SK-N-SH (cell line): ENCODE results near the gene GALNT12. TPM values are rescaled to one million over a fixed set of nuclear protein-coding genes. Genes with fewer than 3 reads are reported as not detected.

Experiments
- CTCF ChIA-PET: fragments of 300-600, 350-600 bp; formaldehyde crosslinking; extraction: SDS; loops from one replicate; lab custom pipeline; 2021; lab: Yijun Ruan, JAX
- POLR2A ChIA-PET: fragments of 350-600 bp; sonication (Branson Sonifier 250); formaldehyde crosslinking; extraction: SDS; loops from one replicate; lab custom pipeline; 2020; ENCODE audit warnings: antibody characterized with exemption, inconsistent platforms; lab: Yijun Ruan, JAX
- DNase-seq: peaks from one replicate; pipeline ENCODE4 v3.0.0; 2012
- H2AFZ ChIP-seq: fragments of 200-600 bp; sonication (generic); 2 replicates; pipeline ENCODE4 v1.8.1; 2016; ENCODE audit warnings: antibody characterized with exemption, mild to moderate bottlenecking, low read depth
- H3F3A ChIP-seq: fragments of 200-600 bp; sonication (generic); replicated peaks from 2 replicates; pipeline ENCODE3; 2016; ENCODE audit warnings: antibody characterized with exemption, mild to moderate bottlenecking; ENCODE audit not compliant: insufficient read depth
- H3K27ac ChIP-seq, 2 experiments: fragments of 200-500 bp in 1 of 2; fragments of 200-600 bp in 1 of 2; sonication (Bioruptor generic) in 1 of 2; sonication (generic), shearing (Covaris generic) in 1 of 2; 2 replicates each; pipeline versions ENCODE4 v1.5.1 to v1.6.1; 2014 to 2016; ENCODE audit warnings: low read depth in 2 of 2, inconsistent platforms in 1 of 2, low read length in 1 of 2, mild to moderate bottlenecking in 1 of 2, mixed read lengths in 1 of 2
- H3K27me3 ChIP-seq: fragments of 200-600 bp; sonication (generic), shearing (Covaris generic); 2 replicates; pipeline ENCODE4 v1.6.1; 2016; ENCODE audit warnings: mixed run types; ENCODE audit not compliant: insufficient read depth
- H3K36me3 ChIP-seq, 2 experiments: fragments of 200-500 bp in 1 of 2; fragments of 200-600 bp in 1 of 2; sonication (Bioruptor generic) in 1 of 2; sonication (generic) in 1 of 2; replicated peaks in 1 of 2; 2 replicates each; pipeline versions ENCODE3 to v1.5.1; 2014 to 2016; ENCODE audit warnings: low read length in 1 of 2, mild to moderate bottlenecking in 1 of 2; ENCODE audit not compliant: insufficient read depth in 2 of 2, control insufficient read depth in 1 of 2
- H3K4me1 ChIP-seq, 2 experiments: fragments of 200-500 bp in 1 of 2; fragments of 200-600 bp in 1 of 2; sonication (Bioruptor generic) in 1 of 2; sonication (generic), shearing (Covaris generic) in 1 of 2; 2 replicates each; pipeline versions ENCODE4 v1.5.1 to v1.6.1; 2014 to 2016; ENCODE audit warnings: low read depth in 1 of 2, low read length in 1 of 2, mixed run types in 1 of 2; ENCODE audit not compliant: insufficient read depth in 2 of 2, control insufficient read depth in 1 of 2
- H3K4me2 ChIP-seq: fragments of 200-600 bp; sonication (generic), shearing (Covaris generic); 2 replicates; pipeline ENCODE4 v1.6.1; 2017; ENCODE audit warnings: mixed run types
- H3K4me3 ChIP-seq, 2 experiments: fragments of 200-500 bp in 1 of 2; fragments of 200-600 bp in 1 of 2; sonication (Bioruptor generic) in 1 of 2; sonication (generic), shearing (Covaris generic) in 1 of 2; 2 replicates each; pipeline versions ENCODE4 v1.5.1 to v1.8.1; 2014 to 2016; ENCODE audit warnings: low read depth in 2 of 2, inconsistent platforms in 1 of 2, low read length in 1 of 2, mild to moderate bottlenecking in 1 of 2, mixed read lengths in 1 of 2, moderate library complexity in 1 of 2
- H3K79me2 ChIP-seq: fragments of 200-600 bp; sonication (generic); 2 replicates; pipeline ENCODE4 v1.8.1; 2017; ENCODE audit warnings: mild to moderate bottlenecking; ENCODE audit not compliant: insufficient read depth
- H3K9ac ChIP-seq: fragments of 200-600 bp; sonication (generic); 2 replicates; pipeline ENCODE4 v1.6.1; 2017; ENCODE audit warnings: mixed run types
- H3K9me2 ChIP-seq: fragments of 200-600 bp; sonication (generic); 2 replicates; pipeline ENCODE4 v1.6.1; 2017; ENCODE audit warnings: mixed run types
- H3K9me3 ChIP-seq: fragments of 200-600 bp; sonication (generic); 2 replicates; pipeline ENCODE4 v1.6.1; 2017; ENCODE audit warnings: mixed run types, mild to moderate bottlenecking, moderate library complexity
- H4K20me1 ChIP-seq: fragments of 200-600 bp; sonication (generic); 2 replicates; pipeline ENCODE4 v1.6.1; 2017; ENCODE audit warnings: mild to moderate bottlenecking, mixed run types; ENCODE audit not compliant: insufficient read depth
- ELF1 ChIP-seq: IDR thresholded peaks from 2 replicates; pipeline ENCODE4 v1.4.0; 2012
- EP300 ChIP-seq, 2 experiments: IDR thresholded peaks; 2 replicates each; pipeline versions ENCODE4 v1.4.0 to v1.6.1; 2012; ENCODE audit warnings: borderline replicate concordance in 1 of 2, low read depth in 1 of 2, low read length in 1 of 2
- FOSL2 ChIP-seq: IDR thresholded peaks from 2 replicates; pipeline ENCODE4 v1.4.0; 2012; ENCODE audit warnings: low read depth, mild to moderate bottlenecking, moderate library complexity, borderline replicate concordance
- FOXJ3 ChIP-seq: sonication (generic); formaldehyde crosslinking; IDR thresholded peaks from 2 replicates; pipeline ENCODE4 v1.5.1; 2020; ENCODE audit warnings: mild to moderate bottlenecking, missing genetic modification reagents
- FOXM1 ChIP-seq: IDR thresholded peaks from 2 replicates; pipeline ENCODE4 v1.4.0; 2012; ENCODE audit warnings: low read depth, mild to moderate bottlenecking
- GABPA ChIP-seq: IDR thresholded peaks from 2 replicates; pipeline ENCODE4 v1.4.0; 2012; ENCODE audit warnings: low read depth, mild to moderate bottlenecking
- GATA2 ChIP-seq: sonication (generic); formaldehyde crosslinking; IDR thresholded peaks from 2 replicates; pipeline ENCODE4 v1.5.0; 2020; ENCODE audit warnings: mild to moderate bottlenecking, missing genetic modification reagents
- IRF3 ChIP-seq: fragments of 150-350 bp; IDR thresholded peaks from 2 replicates; pipeline ENCODE4 v1.6.1; 2016; ENCODE audit warnings: mild to moderate bottlenecking, low read depth, low read length
- JUND ChIP-seq: IDR thresholded peaks from 2 replicates; pipeline ENCODE4 v1.4.0; 2012
- MEF2A ChIP-seq: IDR thresholded peaks from 2 replicates; pipeline ENCODE4 v1.4.0; 2012; ENCODE audit warnings: low read depth, borderline replicate concordance
- MXI1 ChIP-seq: IDR thresholded peaks from 2 replicates; pipeline ENCODE4 v1.6.1; 2012; ENCODE audit warnings: mild to moderate bottlenecking, low read depth, low read length, improper control_type of control experiment
- NFIC ChIP-seq: IDR thresholded peaks from 2 replicates; pipeline ENCODE4 v1.4.0; 2012; ENCODE audit warnings: borderline replicate concordance
- NRF1 ChIP-seq: IDR thresholded peaks from 2 replicates; pipeline ENCODE4 v1.6.1; 2012; ENCODE audit warnings: low read depth, mild to moderate bottlenecking, low read length
- PBX3 ChIP-seq: IDR thresholded peaks from 2 replicates; pipeline ENCODE4; 2012
- POLR2AphosphoS5 ChIP-seq: IDR thresholded peaks from 2 replicates; pipeline ENCODE4 v1.6.1; 2012; ENCODE audit warnings: low read depth, low read length
- RAD21 ChIP-seq: IDR thresholded peaks from 2 replicates; pipeline ENCODE4 v1.6.1; 2012; ENCODE audit warnings: mild to moderate bottlenecking, low read length
- RCOR1 ChIP-seq: fragments of 150-350 bp; IDR thresholded peaks from 2 replicates; pipeline ENCODE4 v1.6.1; 2017; ENCODE audit warnings: antibody characterized with exemption, low read length
- RFX5 ChIP-seq: IDR thresholded peaks from 2 replicates; pipeline ENCODE4 v1.6.1; 2012; ENCODE audit warnings: mild to moderate bottlenecking, improper control_type of control experiment, low read length
- RXRA ChIP-seq: IDR thresholded peaks from 2 replicates; pipeline ENCODE4 v1.4.0; 2012; ENCODE audit warnings: low read depth, mild to moderate bottlenecking, borderline replicate concordance
- SIN3A ChIP-seq: IDR thresholded peaks from 2 replicates; pipeline ENCODE4 v1.6.1; 2012; ENCODE audit warnings: low read depth, mild to moderate bottlenecking, low read length, moderate library complexity, borderline replicate concordance
- SMC3 ChIP-seq: IDR thresholded peaks from 2 replicates; pipeline ENCODE4 v1.6.1; 2012; ENCODE audit warnings: low read depth, low read length, improper control_type of control experiment
- TAF1 ChIP-seq: IDR thresholded peaks from 2 replicates; pipeline ENCODE4 v1.6.1; 2012; ENCODE audit warnings: low read depth, mild to moderate bottlenecking, low read length, moderate library complexity, borderline replicate concordance
- TCF12 ChIP-seq: IDR thresholded peaks from 2 replicates; pipeline ENCODE4 v1.4.0; 2012
- TEAD4 ChIP-seq: IDR thresholded peaks from 2 replicates; pipeline ENCODE4 v1.4.0; 2012; ENCODE audit warnings: mild to moderate bottlenecking, borderline replicate concordance; ENCODE audit not compliant: insufficient read depth
- YY1 ChIP-seq: IDR thresholded peaks from 2 replicates; pipeline ENCODE4 v1.4.0; 2012; ENCODE audit warnings: low read depth, mild to moderate bottlenecking
- ZBTB33 ChIP-seq: IDR thresholded peaks from 2 replicates; pipeline ENCODE4 v1.4.0; 2012; ENCODE audit warnings: low read depth, borderline replicate concordance
- WGBS: methylation state at CpG from one replicate; pipeline ENCODE4 v1.1.6; 2017; ENCODE audit warnings: low lambda C conversion rate; 5-methylcytosine and 5-hydroxymethylcytosine counted together
- polyA plus RNA-seq, 3 experiments: library from polyadenylated mRNA; depleted of rRNA; stranded (reverse); fragments of >200 nt; gene quantifications; 2 replicates each; pipeline ENCODE4 v1.2.3, GENCODE V29; 2012
- TF ChIP-seq, protein P1 (sequence below): fragments of 150-350 bp; IDR thresholded peaks from 2 replicates; pipeline ENCODE4 v1.6.1; 2017; ENCODE audit warnings: antibody characterized with exemption, low read length, low read depth, borderline replicate concordance
- TF ChIP-seq, protein P2 (sequence below): IDR thresholded peaks from 2 replicates; pipeline ENCODE4 v1.4.0; 2012; ENCODE audit warnings: low read depth

The GALNT12 gene
- polyA plus RNA-seq, 1 of the 3 experiments (the other 2 are of a cell fraction) = 7.4 TPM

DNA sequence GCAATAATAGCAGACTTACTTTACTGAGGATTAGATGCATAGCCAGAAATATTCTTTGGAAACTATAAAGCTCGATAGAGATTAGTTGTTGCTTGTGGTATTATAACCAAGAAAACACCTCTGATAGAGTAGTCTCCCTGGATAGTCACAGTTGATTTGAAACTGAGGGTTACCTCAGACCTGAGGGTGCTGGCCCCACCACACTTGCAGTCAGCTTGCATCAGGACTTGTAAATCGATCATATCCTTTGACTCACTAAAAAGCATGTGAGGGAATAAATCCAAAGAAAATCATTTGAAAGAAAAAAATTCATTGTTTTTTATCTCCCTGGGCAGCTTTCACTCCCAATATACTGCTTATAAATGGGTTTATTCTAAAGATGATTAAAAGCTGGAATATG lies 39.4 kb downstream of the GALNT12 start (continued):
- no peak for TF ChIP-seq RCOR1
- TF ChIP-seq RAD21 = no peak
- no peak for TF ChIP-seq FOXM1
- TF ChIP-seq TAF1 = no peak
- TF ChIP-seq YY1 = no peak

- peak overlapping the region in 1 of 2 experiments; percentile 34; a peak in 1 of 4 replicates for H3K27ac ChIP-seq
- H3K4me3 ChIP-seq = no peak overlapping the region
- H3F3A ChIP-seq = peaks cover 6% of the 10 kb centered on the region
- ChIA-PET CTCF (interaction anchor here (0.6 to 6.2 kb wide), 52 partner anchors 8 to 410 kb away, joined by 3 to 89 read pairs (median 4); no protein-coding TSS in a partner anchor), POLR2A (no interaction called here)
- peaks cover 0 to 4% of the 10 kb centered on the region in 2 experiments; a peak in 1 of 4 replicates for H3K4me1 ChIP-seq
- H3K36me3 ChIP-seq = no peaks in the 10 kb centered on the region
- no peak overlapping the region for H3K9ac ChIP-seq
- no peak overlapping the region for H2AFZ ChIP-seq
- no peaks in the 10 kb centered on the region for H3K27me3 ChIP-seq
- H3K9me3 ChIP-seq = no peaks in the 10 kb centered on the region
- H4K20me1 ChIP-seq = no peaks in the 10 kb centered on the region
- H3K4me2 ChIP-seq = no peak overlapping the region
- no peaks in the 10 kb centered on the region for H3K9me2 ChIP-seq
- 37% methylated on average over 16 of the region's 16 CpGs for WGBS
- H3K79me2 ChIP-seq = no peaks in the 10 kb centered on the region
- DNase-seq = peak; percentile 82
- TF ChIP-seq NFIC (peak; percentile 91), SIN3A (no peak), RXRA (no peak), GABPA (no peak), SMC3 (peak; percentile 81), RCOR1 (no peak; the same call in 1 of the 2 replicates), ELF1 (no peak), MXI1 (no peak), POLR2AphosphoS5 (no peak), FOXJ3 (CRISPR knock-in tag) (no peak), TCF12 (peak; percentile 85), TAF1 (no peak), YY1 (no peak), NRF1 (no peak), JUND (peak; percentile 48; the same call in 1 of the 2 replicates), GATA2 (CRISPR knock-in tag) (no peak), TEAD4 (0 out of 2 replicates have a peak, but pooled peaks have one; percentile 13), EP300 (IDR thresholded peaks at IDR 0.05; ENCODE audit: borderline replicate concordance in 1 of 2, low read depth in 1 of 2, low read length in 1 of 2) (peak in 1 of 2 experiments; percentile 32; a peak in 1 of 4 replicates), ZBTB33 (no peak), PBX3 (peak; percentile 76), MEF2A (no peak), IRF3 (no peak), FOSL2 (peak; percentile 60; the same call in 1 of the 2 replicates), RFX5 (no peak)
- TF ChIP-seq, protein P1, sequence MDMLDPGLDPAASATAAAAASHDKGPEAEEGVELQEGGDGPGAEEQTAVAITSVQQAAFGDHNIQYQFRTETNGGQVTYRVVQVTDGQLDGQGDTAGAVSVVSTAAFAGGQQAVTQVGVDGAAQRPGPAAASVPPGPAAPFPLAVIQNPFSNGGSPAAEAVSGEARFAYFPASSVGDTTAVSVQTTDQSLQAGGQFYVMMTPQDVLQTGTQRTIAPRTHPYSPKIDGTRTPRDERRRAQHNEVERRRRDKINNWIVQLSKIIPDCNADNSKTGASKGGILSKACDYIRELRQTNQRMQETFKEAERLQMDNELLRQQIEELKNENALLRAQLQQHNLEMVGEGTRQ = no peak
- TF ChIP-seq, protein P2, sequence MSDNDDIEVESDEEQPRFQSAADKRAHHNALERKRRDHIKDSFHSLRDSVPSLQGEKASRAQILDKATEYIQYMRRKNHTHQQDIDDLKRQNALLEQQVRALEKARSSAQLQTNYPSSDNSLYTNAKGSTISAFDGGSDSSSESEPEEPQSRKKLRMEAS = no peak
Measured at GRCh38 chr9:98848450-98849149, 41.1 kb downstream of the GALNT12 start.
